K562 (cell line): ENCODE data around the gene IL2. TPM values are rescaled to one million over a fixed set of nuclear protein-coding genes. Genes with fewer than 3 reads are reported as not detected.

ENCODE experiments used
- ARID1B ChIP-seq: fragments of 450-650 bp; IDR thresholded peaks from 2 replicates; pipeline ENCODE4 v1.6.1; 2016; ENCODE audit warnings: antibody characterized with exemption, mild to moderate bottlenecking, inconsistent platforms
- ATF3 ChIP-seq, 2 experiments: fragments of 450-650 bp in 1 of 2; sonication (generic) in 1 of 2; formaldehyde crosslinking in 1 of 2; IDR thresholded peaks in 1 of 2; conservative IDR thresholded peaks in 1 of 2; 2 replicates each; pipeline versions ENCODE4 v1.6.1 to v1.8.1; 2016 to 2023; ENCODE audit warnings: mild to moderate bottlenecking in 2 of 2, moderate library complexity in 2 of 2, inconsistent platforms in 1 of 2, missing genetic modification reagents in 1 of 2
- ATF7 ChIP-seq: fragments of 450-650 bp; IDR thresholded peaks from 2 replicates; pipeline ENCODE4 v1.7.1; 2014; ENCODE audit warnings: mild to moderate bottlenecking, moderate library complexity
- BACH1 ChIP-seq: fragments of 200-800 bp; sonication (Bioruptor generic); IDR thresholded peaks from 2 replicates; pipeline ENCODE4 v1.6.1; 2016; ENCODE audit warnings: missing genetic modification characterization, missing compliant biosample characterization
- CBFA2T2 ChIP-seq: fragments of 450-650 bp; conservative IDR thresholded peaks from 2 replicates; pipeline ENCODE4 v1.6.1; 2017; ENCODE audit warnings: mild to moderate bottlenecking
- GTF2F1 ChIP-seq: IDR thresholded peaks from 2 replicates; pipeline ENCODE4 v1.6.1; 2011; ENCODE audit warnings: low read depth, low read length, improper control_type of control experiment
- MAZ ChIP-seq, 2 experiments: fragments of 450-650 bp in 1 of 2; sonication (generic) in 1 of 2; formaldehyde crosslinking; IDR thresholded peaks in 1 of 2; conservative IDR thresholded peaks in 1 of 2; 2 replicates each; pipeline versions ENCODE4 v1.4.0 to v1.5.0; 2020; ENCODE audit warnings: mild to moderate bottlenecking in 1 of 2, missing genetic modification reagents in 1 of 2
- MLLT1 ChIP-seq, 2 experiments: fragments of 450-650 bp; IDR thresholded peaks; 2 replicates each; pipeline ENCODE4 v1.6.1; 2016
- NR2C1 ChIP-seq, 2 experiments: fragments of 450-650 bp; IDR thresholded peaks; 2 replicates each; pipeline ENCODE4 v1.6.1; 2017; ENCODE audit warnings: mild to moderate bottlenecking in 2 of 2, antibody characterized with exemption in 1 of 2, inconsistent platforms in 1 of 2, missing compliant biosample characterization in 1 of 2, missing genetic modification characterization in 1 of 2
- PRDM10 ChIP-seq: fragments of 450-650 bp; IDR thresholded peaks from 2 replicates; pipeline ENCODE4 v1.6.1; 2018; ENCODE audit not compliant: partially characterized antibody
- RBM14 ChIP-seq: fragments of 200-400 bp; formaldehyde crosslinking; IDR thresholded peaks from 2 replicates; pipeline ENCODE4 v1.6.1; 2018; ENCODE audit warnings: low read depth, mild to moderate bottlenecking, low read length, moderate library complexity, borderline replicate concordance; ENCODE audit not compliant: insufficient read depth
- SMC3 ChIP-seq: conservative IDR thresholded peaks from 2 replicates; pipeline ENCODE4 v1.6.1; 2011; ENCODE audit warnings: low read depth, low read length, improper control_type of control experiment; ENCODE audit not compliant: insufficient read depth
- TRIM24 ChIP-seq, 2 experiments: fragments of 450-650 bp; IDR thresholded peaks; 2 replicates each; pipeline ENCODE4 v1.6.1; 2016
- ZNF212 ChIP-seq: fragments of 450-650 bp; formaldehyde crosslinking; IDR thresholded peaks from 2 replicates; pipeline ENCODE4 v1.4.0; 2020; ENCODE audit warnings: mild to moderate bottlenecking
- ZNF584 ChIP-seq: fragments of 200-800 bp; sonication (Bioruptor generic); IDR thresholded peaks from 2 replicates; pipeline ENCODE4 v1.6.1; 2016; ENCODE audit warnings: low read depth, mild to moderate bottlenecking, missing genetic modification characterization, missing compliant biosample characterization
- polyA plus RNA-seq, 8 experiments: library from polyadenylated mRNA; depleted of rRNA in 4 of 8; stranded (reverse) in 5 of 8; unstranded in 3 of 8; fragments of >200 nt; fragmentation: Nextera tagmentation in 2 of 8; fragmentation: Illumina TruSeq in 1 of 8; extraction: Ambion mirVana in 2 of 8; extraction: Trizol in 1 of 8; gene quantifications; 2 replicates each; pipeline versions ENCODE4 v1.2.1 to v1.2.3, GENCODE V29; 2011 to 2014; ENCODE audit warnings: inconsistent platforms in 1 of 8, missing spikeins in 1 of 8
- total RNA-seq, 7 experiments: library from RNA; depleted of rRNA in 6 of 7; stranded (reverse); fragments of >200 nt in 6 of 7; fragmentation: Illumina TruSeq in 2 of 7; extraction: Trizol in 2 of 7; gene quantifications; 2 replicates each; pipeline versions ENCODE4 v1.2.1 to v1.2.3, GENCODE V29; 2011 to 2021; ENCODE audit warnings: low replicate concordance in 1 of 7

IL2 gene
- total and polyA plus RNA-seq, 9 of the 15 experiments (the other 6 are each of a cell fraction or from before 2014, with no cell fraction given), result 0.11 to 0.89 TPM; not detected in 7

- TF ChIP-seq ATF7, result peak; percentile 61; the same call in 1 of the 2 replicates
- no peak for TF ChIP-seq RBM14
- TF ChIP-seq MLLT1 (IDR thresholded peaks at IDR 0.05), result no peak
- peak; percentile 85 for TF ChIP-seq ZNF584
- TF ChIP-seq NR2C1 (IDR thresholded peaks at IDR 0.05), result no peak
- 0 out of 2 replicates have a peak, but pooled peaks have one; percentile 10 for TF ChIP-seq NR2C1 (tag; IDR thresholded peaks at IDR 0.05)
- TF ChIP-seq ZNF212 (CRISPR knock-in tag), result no peak
- peak; percentile 68; the same call in 1 of the 2 replicates for TF ChIP-seq ATF3 (IDR thresholded peaks at IDR 0.05)
- no peak for TF ChIP-seq ATF3 (CRISPR knock-in tag; conservative IDR thresholded peaks at IDR 0.05)
- no peak for TF ChIP-seq BACH1 (tag)
- TF ChIP-seq CBFA2T2, result no peak
- no peak for TF ChIP-seq GTF2F1
- TF ChIP-seq SMC3, result no peak
- TF ChIP-seq PRDM10, result peak; percentile 17
- peak; percentile 59 to 84; a peak in 3 of 4 replicates for TF ChIP-seq TRIM24 (IDR thresholded peaks at IDR 0.05)
- peak; percentile 68 for TF ChIP-seq ARID1B
- no peak for TF ChIP-seq MAZ (CRISPR knock-in tag; conservative IDR thresholded peaks at IDR 0.05 in 1 of 2, IDR thresholded peaks at IDR 0.05 in 1 of 2)
These were observed 44.5 kb upstream of the IL2 start (continued) for GRCh38 chr4:122500852-122501501.
